Hippocampal formation (tissue), 2 donors: Measurements from ENCODE around the gene SFMBT1.
A peak's percentile ranks its signal among the peaks of the same experiment; 100 is the strongest.

Experiments
- DNase-seq, 2 donors: peaks; one replicate each; lab custom pipeline; 2025; lab: John Stamatoyannopoulos, UW

The SFMBT1 gene

DNA sequence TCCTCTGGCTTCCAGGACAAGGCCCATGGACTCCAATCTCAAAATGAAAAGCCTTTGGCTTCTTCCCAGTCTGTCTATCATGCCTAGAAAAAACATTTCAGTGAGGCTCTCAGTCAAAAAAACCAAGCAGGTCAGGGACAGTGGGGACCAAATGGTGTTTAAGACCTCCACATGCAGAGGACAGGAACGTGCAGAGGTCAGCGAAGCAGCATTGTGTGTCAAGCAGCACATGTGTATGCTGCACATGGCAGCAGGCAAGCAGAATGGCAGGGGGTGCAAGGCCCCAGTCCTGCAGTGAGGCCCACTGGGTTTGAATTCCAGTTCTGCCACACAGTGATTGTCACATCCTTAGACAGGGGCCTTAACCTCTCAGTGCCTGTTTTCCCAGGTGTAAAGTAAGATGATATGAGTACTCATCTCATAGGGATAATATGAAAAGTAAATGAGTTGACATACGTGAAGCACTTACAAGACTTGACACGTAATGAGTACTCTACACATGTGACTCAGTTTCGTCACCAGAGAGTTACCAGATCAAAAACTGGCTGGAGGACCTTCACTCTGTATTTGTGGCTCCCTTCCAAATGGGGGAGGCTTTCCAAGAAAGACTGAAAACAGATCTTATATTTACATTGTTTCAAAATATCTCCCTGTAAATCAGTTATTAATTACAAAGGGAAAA, 159.7 kb downstream of the SFMBT1 start:
- no peak for DNase-seq

DNA sequence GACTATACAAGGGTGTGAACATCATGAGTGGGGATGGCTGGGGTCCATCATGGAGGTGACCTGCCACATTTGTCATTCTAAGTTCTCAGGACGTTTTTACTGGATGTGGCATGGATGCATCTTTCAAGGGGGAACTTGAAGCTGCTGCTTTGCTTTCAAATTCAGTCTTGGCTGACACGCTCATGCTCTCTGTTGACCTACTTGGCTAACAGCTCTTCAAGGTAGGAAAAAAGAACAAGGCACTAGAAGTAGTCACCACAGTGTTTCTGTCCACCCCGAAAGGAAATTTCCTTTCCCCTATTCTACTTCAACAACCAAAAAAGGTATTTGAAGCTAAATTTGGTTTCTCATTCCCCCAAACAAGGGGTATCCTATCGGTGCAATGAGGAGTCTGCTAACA, 163.5 kb downstream of the SFMBT1 start:
- DNase-seq = no peak

GRCh38 chr3:52881871-52882270, 164.0 kb downstream of the SFMBT1 start:
- DNase-seq = no peak

- peak in 1 of 2 donors; percentile 30 for DNase-seq
Measured at GRCh38 chr3:52880474-52880873, 165.4 kb downstream of the SFMBT1 start.

- DNase-seq = no peak
Measured at GRCh38 chr3:52880047-52880446, 165.8 kb downstream of the SFMBT1 start.

DNA sequence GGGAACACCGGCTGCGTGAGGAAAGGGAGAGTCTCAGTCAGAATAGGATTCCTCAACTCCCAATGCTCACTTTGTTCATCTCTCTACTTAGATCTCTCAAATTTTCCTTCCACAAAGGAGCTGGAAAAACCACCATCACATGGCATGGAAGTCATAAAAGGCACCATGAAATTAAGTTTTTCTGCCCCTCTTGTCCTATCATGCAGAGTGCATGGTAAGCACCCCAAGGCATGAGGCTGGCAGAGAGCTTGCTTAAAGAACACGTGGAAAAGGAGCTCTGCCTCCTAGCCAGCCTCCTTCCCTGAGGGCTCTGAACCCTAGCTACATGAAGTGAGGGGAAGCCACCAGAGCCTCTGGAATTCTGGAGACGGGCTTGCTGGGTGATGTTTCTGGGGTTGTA, 166.3 kb downstream of the SFMBT1 start:
- DNase-seq = no peak

GRCh38 chr3:52879090-52879489, 166.8 kb downstream of the SFMBT1 start:
- DNase-seq = no peak

- DNase-seq = no peak
Measured at GRCh38 chr3:52877085-52877484, 168.8 kb downstream of the SFMBT1 start.

DNA sequence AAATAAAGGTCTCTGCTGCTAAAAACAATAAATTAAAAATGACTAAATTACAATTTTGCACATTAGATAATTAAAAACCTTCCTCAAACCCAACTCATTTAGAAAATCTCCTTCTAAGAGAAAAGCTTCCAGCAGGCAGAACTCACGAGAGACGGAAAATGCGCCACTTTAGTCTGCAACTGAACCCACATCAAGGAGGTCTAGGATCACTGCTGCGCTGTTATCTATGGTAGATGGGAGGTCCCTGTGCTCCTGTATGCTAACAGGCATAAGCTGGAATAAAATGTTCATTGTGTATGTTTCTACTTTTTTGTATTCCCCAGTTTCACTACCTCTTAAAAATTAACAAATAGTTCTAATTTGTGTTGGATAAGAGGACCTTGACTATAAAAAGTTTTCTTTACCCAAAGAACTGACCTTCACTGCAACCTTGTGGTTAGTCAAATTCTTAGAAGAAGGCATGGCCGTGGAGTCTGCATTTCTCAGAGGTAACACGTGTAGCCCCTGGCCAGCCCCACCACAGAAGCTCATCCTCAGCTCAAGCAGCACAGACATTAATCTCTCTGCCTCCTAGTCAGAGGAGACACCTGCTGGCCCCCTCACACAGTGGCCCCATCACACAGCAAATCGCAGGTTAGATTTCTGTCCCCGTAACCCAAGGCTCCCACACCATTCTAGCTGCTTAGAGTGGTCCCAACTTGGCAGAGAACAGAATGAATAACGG, 170.8 kb downstream of the SFMBT1 start:
- no peak for DNase-seq

GRCh38 chr3:52874160-52874701, 171.6 kb downstream of the SFMBT1 start:
- no peak for DNase-seq

- no peak for DNase-seq
Measured at GRCh38 chr3:52873433-52874159, 172.3 kb downstream of the SFMBT1 start.

DNA sequence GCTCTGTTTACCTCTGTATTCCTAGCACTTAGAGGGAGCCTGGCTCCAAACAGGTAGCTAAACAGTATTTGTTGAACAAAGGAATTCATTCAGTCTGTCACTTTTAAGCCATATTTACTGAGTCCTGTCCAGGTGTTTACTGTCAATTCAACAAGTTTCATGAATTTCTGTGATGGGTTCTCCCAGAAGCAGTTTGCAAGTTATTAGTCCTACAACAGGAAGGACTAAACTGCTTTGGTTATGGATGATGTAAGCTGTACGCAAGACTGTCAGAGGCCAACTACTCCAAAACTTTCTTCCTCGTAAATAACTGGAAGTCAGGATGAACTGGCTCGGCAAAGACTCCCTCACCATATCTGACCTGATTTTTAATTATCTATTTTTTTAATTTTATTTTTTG, 173.6 kb downstream of the SFMBT1 start:
- no peak for DNase-seq

- no peak for DNase-seq
Measured at GRCh38 chr3:52871761-52872160, 174.1 kb downstream of the SFMBT1 start.

- no peak for DNase-seq
Measured at GRCh38 chr3:52870471-52870870, 175.4 kb downstream of the SFMBT1 start.

DNA sequence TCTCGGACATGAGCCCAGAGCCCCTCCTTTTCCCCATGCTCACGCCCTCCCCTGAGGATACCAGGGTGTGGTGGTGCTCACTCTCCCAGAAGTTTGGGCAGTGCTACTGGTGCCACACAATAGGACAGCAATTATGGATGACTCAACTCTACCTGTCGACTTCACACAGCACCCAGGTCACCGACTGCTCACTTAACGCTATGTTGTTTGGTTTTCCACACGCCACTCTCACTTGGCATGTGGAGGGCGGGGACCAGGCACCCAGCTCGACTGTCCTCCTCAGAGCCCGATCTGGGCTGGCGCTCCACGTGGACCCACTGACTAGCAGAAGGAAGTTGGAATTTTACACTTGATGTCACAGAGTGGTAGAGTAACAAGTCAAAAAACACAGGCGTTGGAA, 179.4 kb downstream of the SFMBT1 start:
- no peak for DNase-seq

- no peak for DNase-seq
Measured at GRCh38 chr3:52865994-52866393, 179.9 kb downstream of the SFMBT1 start.

- DNase-seq = no peak
Measured at GRCh38 chr3:52860424-52860768, 185.5 kb downstream of the SFMBT1 start.

DNA sequence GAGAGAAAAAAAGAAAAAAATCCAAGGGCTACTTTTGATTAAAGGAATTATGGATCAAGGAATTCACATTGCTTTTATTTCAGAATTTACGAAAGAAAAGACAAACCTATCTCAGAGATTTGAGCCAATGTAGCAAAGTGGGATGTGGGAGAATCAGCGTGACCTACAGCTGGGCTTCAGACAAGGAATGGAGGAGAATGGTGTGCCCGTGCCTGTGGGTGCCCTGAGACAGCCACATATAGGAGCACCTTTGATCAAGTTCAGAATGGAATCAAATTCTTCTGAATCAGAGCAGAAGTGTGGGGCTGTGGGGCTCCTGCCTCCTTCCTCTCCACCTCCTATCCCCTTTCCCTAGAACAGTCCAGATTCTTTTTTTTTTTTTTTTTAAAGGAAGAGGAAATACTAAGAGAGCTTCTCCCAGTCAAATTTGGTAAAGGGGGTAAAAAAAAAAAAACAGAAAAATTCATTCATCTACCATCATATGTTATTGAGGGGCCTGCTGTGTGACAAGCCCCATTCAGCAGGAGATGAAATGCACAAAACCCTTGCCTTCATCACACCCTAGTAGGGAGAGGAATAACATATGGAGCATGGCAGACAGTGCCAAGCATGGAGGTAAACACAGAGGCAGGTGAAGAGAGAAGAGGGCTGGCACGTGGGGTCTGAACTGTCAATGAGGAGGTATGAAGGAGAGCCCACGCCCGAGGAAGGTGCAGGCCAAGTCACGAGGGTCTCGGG, 186.0 kb downstream of the SFMBT1 start:
- no peak for DNase-seq

DNA sequence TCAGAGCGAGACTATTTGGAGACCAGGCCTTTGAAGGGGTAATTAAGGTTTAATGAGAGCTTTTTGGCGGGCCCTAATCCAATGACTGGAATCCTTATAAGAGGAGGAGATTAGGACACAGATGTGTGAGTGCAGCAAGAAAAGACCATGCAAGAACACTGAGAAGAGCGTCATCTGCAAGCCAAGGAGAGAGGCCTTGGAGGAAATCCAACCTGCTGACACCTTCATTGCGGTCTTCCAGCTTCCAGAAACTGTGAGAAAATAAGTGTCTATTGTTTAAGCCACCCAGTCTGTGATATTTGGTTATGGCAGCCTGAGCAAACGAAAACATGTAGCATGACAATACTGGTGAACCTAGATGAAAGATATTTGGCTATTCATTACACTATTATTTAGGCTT, 188.0 kb downstream of the SFMBT1 start:
- DNase-seq = no peak

DNA sequence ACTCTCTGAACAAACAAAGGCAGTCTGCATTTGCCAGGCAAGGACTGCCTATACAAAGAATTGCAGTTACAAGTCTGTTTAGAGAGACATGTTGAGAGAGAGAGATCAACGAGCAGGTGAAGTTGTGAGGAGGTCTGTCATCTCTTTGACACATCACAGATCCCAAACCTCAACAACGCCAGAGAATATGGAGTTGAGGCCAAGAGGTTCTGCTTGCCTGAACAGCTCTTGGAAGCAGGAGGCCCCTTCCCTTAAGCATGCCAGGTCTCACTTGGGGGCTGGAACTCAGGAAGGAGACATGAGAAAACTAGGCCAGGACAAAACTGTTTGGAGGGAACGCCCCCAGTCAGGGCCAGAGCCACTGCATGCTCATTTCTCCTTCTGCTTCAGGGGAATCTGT, 188.7 kb downstream of the SFMBT1 start:
- DNase-seq = no peak

- no peak for DNase-seq
Measured at GRCh38 chr3:52856666-52857065, 189.2 kb downstream of the SFMBT1 start.

GRCh38 chr3:52854013-52854412, 191.9 kb downstream of the SFMBT1 start:
- DNase-seq = no peak
